Measurements from ENCODE around the gene PLEKHF1. TPM values are rescaled to one million over a fixed set of nuclear protein-coding genes. Genes with fewer than 3 reads are reported as not detected.

Gene PLEKHF1
- polyA plus RNA-seq, 3 donors = 1.4 to 2.2 (median 2.1) TPM

GRCh38 chr19:29631450-29631849 lies 33.8 kb upstream of the PLEKHF1 start:
- no peak for DNase-seq

- DNase-seq = no peak
Measured at GRCh38 chr19:29634002-29634401, 31.3 kb upstream of the PLEKHF1 start.

- DNase-seq = no peak
Measured at GRCh38 chr19:29634423-29635130, 30.7 kb upstream of the PLEKHF1 start.

GRCh38 chr19:29635963-29636362 lies 29.3 kb upstream of the PLEKHF1 start:
- DNase-seq = no peak

- DNase-seq = no peak
Measured at GRCh38 chr19:29636553-29637360, 28.5 kb upstream of the PLEKHF1 start.

GRCh38 chr19:29639086-29639485 lies 26.2 kb upstream of the PLEKHF1 start:
- no peak for DNase-seq

- DNase-seq = no peak
Measured at GRCh38 chr19:29640231-29640630, 25.0 kb upstream of the PLEKHF1 start.

GRCh38 chr19:29641597-29641996 lies 23.7 kb upstream of the PLEKHF1 start:
- no peak for DNase-seq

- no peak for DNase-seq
Measured at GRCh38 chr19:29643361-29643935, 21.8 kb upstream of the PLEKHF1 start.

- DNase-seq = no peak
Measured at GRCh38 chr19:29644210-29644609, 21.1 kb upstream of the PLEKHF1 start.

- no peak for DNase-seq
Measured at GRCh38 chr19:29645491-29645867, 19.8 kb upstream of the PLEKHF1 start.

GRCh38 chr19:29645911-29646310 lies 19.4 kb upstream of the PLEKHF1 start:
- DNase-seq = no peak

GRCh38 chr19:29650772-29651387 lies 14.4 kb upstream of the PLEKHF1 start:
- DNase-seq = no peak

- no peak for DNase-seq
Measured at GRCh38 chr19:29651622-29652394, 13.5 kb upstream of the PLEKHF1 start.

GRCh38 chr19:29653398-29653797 lies 11.9 kb upstream of the PLEKHF1 start:
- no peak for DNase-seq

GRCh38 chr19:29655648-29656335 lies 9.5 kb upstream of the PLEKHF1 start:
- no peak for DNase-seq

GRCh38 chr19:29658221-29658991 lies 6.9 kb upstream of the PLEKHF1 start:
- no peak for DNase-seq

- no peak for DNase-seq
Measured at GRCh38 chr19:29660835-29661234, 4.4 kb upstream of the PLEKHF1 start.

GRCh38 chr19:29662278-29662603 lies 3.0 kb upstream of the PLEKHF1 start:
- no peak for DNase-seq

- no peak for DNase-seq
Measured at GRCh38 chr19:29662604-29663404, 2.5 kb upstream of the PLEKHF1 start.
